ENCODE results near the gene ZIC2. TPM values are rescaled to one million over a fixed set of nuclear protein-coding genes. Genes with fewer than 3 reads are reported as not detected.
A peak's percentile ranks its signal among the peaks of the same experiment; 100 is the strongest.

The ZIC2 gene
- total and polyA plus RNA-seq, 2 of the 8 experiments (the other 6 are each of a cell fraction or from before 2014, with no cell fraction given): 53.2 to 372 TPM

DNA sequence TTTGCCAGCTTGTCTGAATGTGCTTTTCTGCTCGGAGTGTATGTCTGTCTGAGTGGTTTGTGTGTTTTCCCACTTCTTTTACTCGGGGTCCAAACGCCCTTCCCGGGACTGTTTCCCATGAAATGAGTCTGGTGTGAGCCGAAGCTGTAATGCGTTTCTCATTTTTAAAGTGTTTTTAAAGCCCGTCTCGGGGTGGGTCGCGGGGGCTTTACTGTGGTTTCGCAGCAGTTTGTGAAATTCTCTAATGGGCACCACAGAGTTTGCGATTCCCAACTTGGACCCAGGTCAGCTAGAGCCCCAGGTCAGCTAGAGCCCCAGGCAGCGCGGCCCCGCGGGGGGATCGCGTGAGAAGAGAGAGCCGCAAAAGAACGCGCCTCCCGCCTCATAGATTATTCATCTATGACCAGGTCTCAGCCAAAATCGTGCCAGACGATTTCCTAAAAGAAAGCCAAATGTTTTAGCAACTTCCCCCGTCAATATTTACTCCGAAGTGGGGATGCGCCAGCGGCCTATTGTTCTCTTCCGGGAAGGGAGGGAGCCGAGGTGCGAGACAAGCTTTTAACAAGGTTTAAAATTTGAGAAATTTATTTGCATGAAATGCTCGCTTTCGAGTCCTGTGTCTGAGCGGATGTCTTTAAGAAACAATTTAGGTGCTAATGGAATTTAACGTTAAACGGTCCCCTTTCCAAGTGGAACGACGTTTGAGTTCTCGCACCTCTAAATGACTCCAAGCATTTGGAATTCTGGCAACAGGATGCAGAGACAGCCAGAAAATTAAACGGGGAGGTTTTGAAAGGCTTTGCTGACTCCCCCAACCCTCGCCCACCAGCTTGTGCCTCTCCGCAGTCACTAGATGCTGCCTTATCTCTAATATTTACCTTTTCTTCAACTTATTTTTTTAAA lies 2.2 kb downstream of the ZIC2 start:
- no peak overlapping the region for H3K23ac ChIP-seq (ENCODE audit: insufficient read length)
- 3% methylated on average over 42 of the region's 42 CpGs; no CpG with 5 or more reads in 1 of the 2 experiments for WGBS, 2 experiments (ENCODE audit: extremely low coverage in 1 of 2, insufficient coverage in 1 of 2, insufficient read length in 1 of 2, insufficient replicate concordance in 2 of 2, low coverage in 1 of 2, low lambda C conversion rate in 2 of 2, missing lambda C conversion rate in 1 of 2)
- H2BK12ac ChIP-seq (ENCODE audit: low read depth, low read length): no peak overlapping the region
- no peak overlapping the region for H4K5ac ChIP-seq (ENCODE audit: insufficient read length, low read depth, low read length)
- H4K20me1 ChIP-seq (replicated peaks in 1 of 2; ENCODE audit: control insufficient read depth in 1 of 2, insufficient read depth in 2 of 2, low read length in 2 of 2): peaks cover 18 to 27% of the 10 kb centered on the region in 2 experiments
- no peak overlapping the region for H4K91ac ChIP-seq (replicated peaks; ENCODE audit: insufficient read length, low read length)
- H3K18ac ChIP-seq (ENCODE audit: extremely low read depth, low read length): peak overlapping the region; percentile 52; the same call in 1 of the 2 replicates
- H3K23me2 ChIP-seq (ENCODE audit: low read depth, low read length): peaks cover 32% of the 10 kb centered on the region
- peak overlapping the region; percentile 2 for H3K4ac ChIP-seq (replicated peaks; ENCODE audit: insufficient read length, low read depth, low read length)
- peak overlapping the region; percentile 90 for H3K56ac ChIP-seq (replicated peaks; ENCODE audit: insufficient read length, low read depth, low read length)
- peaks cover 0 to 14% (median 1%) of the 10 kb centered on the region in 4 experiments; a peak in 6 of 7 replicates for H3K4me1 ChIP-seq (replicated peaks in 1 of 4; ENCODE audit: control insufficient read depth in 3 of 4, insufficient read depth in 4 of 4, low read length in 3 of 4)
- no peak overlapping the region for H2BK20ac ChIP-seq (ENCODE audit: low read length)
- peak overlapping the region; percentile 75 for H2BK120ac ChIP-seq (replicated peaks; ENCODE audit: low read depth, low read length)
- CTCF ChIA-PET (ENCODE audit: partially characterized antibody): interaction anchor here (0.9 to 2.5 kb wide), 10 partner anchors 13 to 328 kb away, joined by 3 to 10 read pairs (median 4); no protein-coding TSS in a partner anchor
- no peak overlapping the region for H2BK5ac ChIP-seq (ENCODE audit: low read depth, low read length)
- peaks cover 21 to 64% of the 10 kb centered on the region in 2 experiments for H3K79me2 ChIP-seq (ENCODE audit: control insufficient read depth in 1 of 2, insufficient read depth in 2 of 2, low read length in 2 of 2)
- H3K9ac ChIP-seq (replicated peaks in 1 of 4; ENCODE audit: extremely low read depth in 1 of 4, low read depth in 3 of 4, low read length in 3 of 4): peak overlapping the region; percentile 76 to 88 (median 82)
- H3K36me3 ChIP-seq (ENCODE audit: control insufficient read depth in 2 of 4, insufficient read depth in 4 of 4, low read length in 3 of 4): peaks cover 18 to 48% (median 31%) of the 10 kb centered on the region in 4 experiments; a peak in 6 of 8 replicates
- TF ChIP-seq SAP30 (IDR thresholded peaks at IDR 0.05; ENCODE audit: insufficient read depth, insufficient replicate concordance, low read length): peak; percentile 7
- TF ChIP-seq POLR2AphosphoS5 (IDR thresholded peaks at IDR 0.05; ENCODE audit: low read depth, low read length): peak; percentile 41; the same call in 1 of the 2 replicates
- TF ChIP-seq POLR2A (IDR thresholded peaks at IDR 0.05; ENCODE audit: control extremely low read depth in 1 of 2, low read depth in 2 of 2, low read length in 2 of 2): 0 out of 3 replicates have a peak, but pooled peaks of 1 of the 2 experiments have one; percentile 38
- TF ChIP-seq SIN3A (conservative IDR thresholded peaks at IDR 0.05 in 1 of 2, IDR thresholded peaks at IDR 0.05 in 1 of 2; ENCODE audit: low read depth in 1 of 2, low read length in 2 of 2): peak in 1 of 2 experiments; percentile 4; a peak in 3 of 4 replicates
- TF ChIP-seq TBP (IDR thresholded peaks at IDR 0.05; ENCODE audit: low read depth, low read length): no peak
- no peak for TF ChIP-seq SP4 (IDR thresholded peaks at IDR 0.05; ENCODE audit: low read length)
- TF ChIP-seq TAF7 (optimal IDR thresholded peaks at IDR 0.05; ENCODE audit: borderline replicate concordance, low read depth, low read length): peak; percentile 5
- TF ChIP-seq CBX8 (IDR thresholded peaks at IDR 0.05; ENCODE audit: borderline replicate concordance, low read depth, low read length): no peak
- DNase-seq (ENCODE audit: low read depth in 1 of 2, low spot score in 2 of 2) (peak in 1 of 2 experiments; percentile 46), FAIRE-seq (peak; percentile 65)
- peaks cover 0 to 9% (median 0%) of the 10 kb centered on the region in 4 experiments; a peak in 3 of 7 replicates for H3K27me3 ChIP-seq (replicated peaks in 1 of 4; ENCODE audit: control insufficient read depth in 3 of 4, extremely low read depth in 1 of 4, insufficient read depth in 3 of 4, low read length in 3 of 4)
- H3K4me3 ChIP-seq (ENCODE audit: extremely low read depth in 1 of 4, insufficient read depth in 2 of 4, low read depth in 3 of 4, low read length in 4 of 4): peak overlapping the region; percentile 93 to 96 (median 94)
- H2AK5ac ChIP-seq (ENCODE audit: low read depth, low read length): no peak overlapping the region
- no peak overlapping the region for H2BK15ac ChIP-seq (ENCODE audit: low read length)
- H2AFZ ChIP-seq (ENCODE audit: low read length): no peak overlapping the region
- H3K79me1 ChIP-seq (ENCODE audit: low read depth, low read length): no peaks in the 10 kb centered on the region; the same call in 1 of the 2 replicates
- H3K4me2 ChIP-seq (ENCODE audit: insufficient read depth in 1 of 2, low read depth in 2 of 2, low read length in 2 of 2): peak overlapping the region; percentile 83 to 95
- H3K27ac ChIP-seq (ENCODE audit: low read depth, low read length): peak overlapping the region; percentile 32; the same call in 1 of the 2 replicates
- no peak overlapping the region for H3K14ac ChIP-seq (ENCODE audit: insufficient read length)
- no peak overlapping the region for H4K8ac ChIP-seq (ENCODE audit: extremely low read depth, insufficient read depth, low read length)
- no peaks in the 10 kb centered on the region; a peak in 1 of 4 replicates for H3K9me3 ChIP-seq (ENCODE audit: insufficient read depth in 2 of 2, low read depth in 1 of 2, low read length in 1 of 2)
- POLR2A ChIA-PET (ENCODE audit: partially characterized antibody): interaction anchor here (0.9 to 11.2 kb wide), 8 partner anchors 9 to 507 kb away, joined by 3 to 145 read pairs (median 36); partner anchors contain the start of genes CLYBL and ZIC5
